CD4-positive, alpha-beta T cell (primary cell): ENCODE results near the gene C2orf92. TPM values are rescaled to one million over a fixed set of nuclear protein-coding genes. Genes with fewer than 3 reads are reported as not detected.
"Not testable (repeated sequence)": the region's sequence is repeated elsewhere in the genome, so short reads cannot be mapped to it uniquely, and the experiment has no call there.

ENCODE experiments used
- ATAC-seq: fragments of 200-7000 bp; cut with Tn5 transposase; one replicate; pipeline ENCODE4 v1.10.0; 2022; ENCODE audit warnings: mild to moderate bottlenecking; ENCODE audit not compliant: poor library complexity
- CTCF ChIA-PET: fragments of 350-600 bp; sonication (Branson Sonifier 250); formaldehyde crosslinking; loops from one replicate; lab custom pipeline; 2021; ENCODE audit warnings: antibody characterized with exemption, inconsistent platforms; lab: Charles Lee
- POLR2A ChIA-PET: fragments of 350-600 bp; sonication (Branson Sonifier 250); formaldehyde crosslinking; loops from one replicate; lab custom pipeline; 2021; ENCODE audit warnings: antibody characterized with exemption, inconsistent platforms; lab: Charles Lee
- DNase-seq, 14 experiments: peaks; one replicate each; pipeline ENCODE4 v3.0.0-alpha.2; 2013 to 2020; ENCODE audit warnings: mixed read lengths in 2 of 14
- H3K27ac ChIP-seq, 2 donors: one replicate each; pipeline versions ENCODE4 v1.5.1 to v1.7.0; 2013; ENCODE audit warnings: low read length in 2 of 2, low read depth in 1 of 2, mild to moderate bottlenecking in 1 of 2
- H3K27me3 ChIP-seq, 2 experiments: 1 replicate in 1 of 2; 2 replicates in 1 of 2; pipeline versions ENCODE4 v1.6.1 to v1.7.0; 2013; ENCODE audit warnings: low read length in 2 of 2, control low read depth in 1 of 2, mild to moderate bottlenecking in 1 of 2, moderate library complexity in 1 of 2; ENCODE audit not compliant: insufficient read depth in 2 of 2, control insufficient read depth in 1 of 2
- H3K36me3 ChIP-seq: one replicate; pipeline ENCODE4 v1.6.1; 2013; ENCODE audit warnings: low read length, control low read depth; ENCODE audit not compliant: insufficient read depth
- H3K4me1 ChIP-seq: one replicate; pipeline ENCODE4 v1.6.1; 2013; ENCODE audit warnings: low read length, control low read depth; ENCODE audit not compliant: insufficient read depth
- H3K4me3 ChIP-seq: one replicate; pipeline ENCODE4 v1.5.1; 2013; ENCODE audit warnings: mild to moderate bottlenecking, low read length, moderate library complexity
- H3K9me3 ChIP-seq, 2 experiments: 1 replicate in 1 of 2; 2 replicates in 1 of 2; pipeline versions ENCODE4 v1.6.1 to v1.7.0; 2013; ENCODE audit warnings: low read length in 2 of 2, mild to moderate bottlenecking in 2 of 2, control low read depth in 1 of 2, moderate library complexity in 1 of 2; ENCODE audit not compliant: control insufficient read depth in 1 of 2, insufficient read depth in 1 of 2
- H3K27ac Mint-ChIP-seq: one replicate; pipeline ENCODE4 v1.8.0; 2020; ENCODE audit warnings: mixed read lengths
- H3K27me3 Mint-ChIP-seq: one replicate; pipeline ENCODE4 v1.8.0; 2021; ENCODE audit warnings: mixed read lengths
- H3K36me3 Mint-ChIP-seq: one replicate; pipeline ENCODE4 v1.8.0; 2021; ENCODE audit warnings: low read depth, mixed read lengths
- H3K4me1 Mint-ChIP-seq: one replicate; pipeline ENCODE4 v1.8.0; 2021; ENCODE audit warnings: low read depth, mixed read lengths
- H3K4me3 Mint-ChIP-seq: one replicate; pipeline ENCODE4 v1.8.0; 2020; ENCODE audit warnings: mild to moderate bottlenecking, mixed read lengths
- H3K9me3 Mint-ChIP-seq: one replicate; pipeline ENCODE4 v1.8.0; 2020; ENCODE audit warnings: mixed read lengths
- intact Hi-C, 2 experiments: fragments of 100-400 bp; cut with DNase I in 1 of 2; cut with micrococcal nuclease in 1 of 2; formaldehyde crosslinking; loops; one replicate each; pipeline versions ENCODE4 v1.15.1 to v1.9.0; 2023 to 2025; cut with DNase I, micrococcal nuclease
- total RNA-seq, 174 experiments: library from RNA in 2 of 174; stranded (reverse) in 2 of 174; gene quantifications; one replicate each; pipeline ENCODE4 v1.2.3 and lab custom pipeline; 2021 to 2026
- TF ChIP-seq, protein P1 (sequence below): fragments of 200-600 bp; IDR thresholded peaks from one replicate; pipeline ENCODE4 v1.8.0; 2022; ENCODE audit warnings: antibody characterized with exemption, mild to moderate bottlenecking

C2orf92 gene
- total RNA-seq, 2 experiments from 2014 or later = 12.4 to 13.4 TPM

GRCh38 chr2:97708608-97709007 lies 39.1 kb downstream of the C2orf92 start:
- Mint-ChIP-seq H3K9me3 (no peaks in the 10 kb centered on the region), H3K27me3 (no peaks in the 10 kb centered on the region), H3K4me1 (peaks cover 39% of the 10 kb centered on the region), H3K27ac (no peak overlapping the region), H3K36me3 (peaks cover 5% of the 10 kb centered on the region), H3K4me3 (no peak overlapping the region)
- peak in 2 of 14 experiments; percentile 11 to 27 for DNase-seq
- H3K27ac ChIP-seq = no peak overlapping the region
- TF ChIP-seq, protein P1, sequence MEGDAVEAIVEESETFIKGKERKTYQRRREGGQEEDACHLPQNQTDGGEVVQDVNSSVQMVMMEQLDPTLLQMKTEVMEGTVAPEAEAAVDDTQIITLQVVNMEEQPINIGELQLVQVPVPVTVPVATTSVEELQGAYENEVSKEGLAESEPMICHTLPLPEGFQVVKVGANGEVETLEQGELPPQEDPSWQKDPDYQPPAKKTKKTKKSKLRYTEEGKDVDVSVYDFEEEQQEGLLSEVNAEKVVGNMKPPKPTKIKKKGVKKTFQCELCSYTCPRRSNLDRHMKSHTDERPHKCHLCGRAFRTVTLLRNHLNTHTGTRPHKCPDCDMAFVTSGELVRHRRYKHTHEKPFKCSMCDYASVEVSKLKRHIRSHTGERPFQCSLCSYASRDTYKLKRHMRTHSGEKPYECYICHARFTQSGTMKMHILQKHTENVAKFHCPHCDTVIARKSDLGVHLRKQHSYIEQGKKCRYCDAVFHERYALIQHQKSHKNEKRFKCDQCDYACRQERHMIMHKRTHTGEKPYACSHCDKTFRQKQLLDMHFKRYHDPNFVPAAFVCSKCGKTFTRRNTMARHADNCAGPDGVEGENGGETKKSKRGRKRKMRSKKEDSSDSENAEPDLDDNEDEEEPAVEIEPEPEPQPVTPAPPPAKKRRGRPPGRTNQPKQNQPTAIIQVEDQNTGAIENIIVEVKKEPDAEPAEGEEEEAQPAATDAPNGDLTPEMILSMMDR = no peak
- peaks cover 40% of the 10 kb centered on the region for H3K4me1 ChIP-seq
- H3K9me3 ChIP-seq = no peaks in the 10 kb centered on the region
- no peaks in the 10 kb centered on the region for H3K36me3 ChIP-seq
- ATAC-seq = no peak
- H3K4me3 ChIP-seq = no peak overlapping the region
- CTCF ChIA-PET = interaction anchor here (1.4 to 3.8 kb wide), 5 partner anchors 8 to 60 kb away, joined by 3 to 23 read pairs (median 10); no protein-coding TSS in a partner anchor
- POLR2A ChIA-PET = interaction anchor here (1.0 to 2.4 kb wide), 3 partner anchors 9 to 45 kb away, joined by 3 to 14 read pairs (median 4); partner anchors contain the start of gene ACTR1B
- H3K27me3 ChIP-seq = no peaks in the 10 kb centered on the region
- intact Hi-C loops = loop anchor here in 1 of 2 experiments (5.0 kb wide), 1 partner anchor 674 kb away; no protein-coding TSS in a partner anchor

GRCh38 chr2:97711394-97711711 lies 41.8 kb downstream of the C2orf92 start:
- peak overlapping the region; percentile 98 for H3K27ac Mint-ChIP-seq
- ChIA-PET POLR2A (interaction anchor here (0.5 to 3.7 kb wide), 3 partner anchors 30 to 854 kb away, joined by 3 to 42 read pairs (median 3); no protein-coding TSS in a partner anchor), CTCF (interaction anchor here (2.0 to 3.8 kb wide), 4 partner anchors 11 to 47 kb away, joined by 9 to 23 read pairs (median 14); partner anchors contain the start of gene ACTR1B)
- Histone ChIP-seq H3K27ac (peak overlapping the region; percentile 5 to 9), H3K9me3 (no peaks in the 10 kb centered on the region), H3K36me3 (peaks cover 14% of the 10 kb centered on the region), H3K4me1 (peaks cover 67% of the 10 kb centered on the region), H3K4me3 (no peak overlapping the region), H3K27me3 (no peaks in the 10 kb centered on the region)
- intact Hi-C loops = loop anchor here (5.0 to 10.0 kb wide), 3 partner anchors 49 to 1113 kb away; partner anchors contain the start of genes ACTR1B (in 1 of the 2) and TMEM131 (in 1 of the 2)
- peak overlapping the region; percentile 83 for H3K4me3 Mint-ChIP-seq
- H3K9me3 Mint-ChIP-seq = no peaks in the 10 kb centered on the region
- ATAC-seq (no peak), DNase-seq (peak in 1 of 14 experiments; percentile 28)
- H3K4me1 Mint-ChIP-seq = peaks cover 63% of the 10 kb centered on the region
- TF ChIP-seq, protein P1 = no peak
- peaks cover 32% of the 10 kb centered on the region for H3K36me3 Mint-ChIP-seq
- no peaks in the 10 kb centered on the region for H3K27me3 Mint-ChIP-seq

DNA sequence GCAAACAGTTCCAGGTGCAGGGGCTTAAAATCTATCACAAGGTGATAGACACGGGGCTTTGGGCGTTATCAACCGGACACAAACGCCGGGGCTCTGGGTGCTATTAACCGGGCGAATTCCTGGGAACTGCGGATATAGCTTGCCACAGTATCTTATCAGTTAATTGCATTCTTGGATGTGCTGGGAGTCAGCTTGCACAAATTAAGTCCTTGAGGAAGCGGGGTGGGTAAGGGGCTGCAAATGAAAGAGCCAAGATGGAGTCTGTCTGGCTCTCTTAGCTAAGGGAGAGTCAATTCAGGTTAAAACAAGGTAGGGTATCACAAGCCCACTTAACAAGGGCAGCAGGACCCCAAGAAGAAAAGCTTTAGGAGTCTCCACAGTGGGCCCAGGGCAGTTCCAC lies 42.7 kb downstream of the C2orf92 start:
- Mint-ChIP-seq H3K36me3 (peaks cover 40% of the 10 kb centered on the region), H3K4me3 (peak overlapping the region; percentile 83), H3K27ac (peak overlapping the region; percentile 98), H3K4me1 (peaks cover 72% of the 10 kb centered on the region)
- H3K9me3 Mint-ChIP-seq, H3K27me3 Mint-ChIP-seq, ATAC-seq, H3K27me3 ChIP-seq, H3K9me3 ChIP-seq: not testable (repeated sequence)
- peak in 1 of 14 experiments; percentile 2 for DNase-seq
- Histone ChIP-seq H3K27ac (peak overlapping the region; percentile 79 to 88), H3K4me1 (peaks cover 76% of the 10 kb centered on the region), H3K4me3 (peak overlapping the region; percentile 76), H3K36me3 (peaks cover 20% of the 10 kb centered on the region)
- ChIA-PET POLR2A (interaction anchor here (1.4 to 3.7 kb wide), 5 partner anchors 15 to 121 kb away, joined by 3 to 42 read pairs (median 18); partner anchors contain the start of gene COX5B), CTCF (interaction anchor here (0.8 to 3.8 kb wide), 6 partner anchors 12 to 121 kb away, joined by 3 to 19 read pairs (median 8); no protein-coding TSS in a partner anchor)
- intact Hi-C loops = loop anchor here (2.0 to 10.0 kb wide), 4 partner anchors 17 to 1113 kb away; partner anchors contain the start of genes ACTR1B (in 1 of the 2) and TMEM131 (in 1 of the 2)
